ENCODE measurements around the gene BMERB1. TPM values are rescaled to one million over a fixed set of nuclear protein-coding genes. Genes with fewer than 3 reads are reported as not detected.

Gene BMERB1
- total and polyA plus RNA-seq, 8 donors: 4.6 to 99.5 (median 25.6) TPM

- DNase-seq: no peak
- intact Hi-C loops (cut with DNase I; ENCODE audit: low total_unique reads): no loop called here
- no peak for TF ChIP-seq CTCF (IDR thresholded peaks at IDR 0.05)
- TF ChIP-seq POLR2A (IDR thresholded peaks at IDR 0.05): no peak
- TF ChIP-seq EP300 (IDR thresholded peaks at IDR 0.05): no peak
- TF ChIP-seq POLR2AphosphoS5 (IDR thresholded peaks at IDR 0.05): no peak
- Histone ChIP-seq H3K4me1 (peaks cover 16 to 38% (median 23%) of the 10 kb centered on the region in 4 donors), H3K9me3 (peaks cover 0 to 4% (median 0%) of the 10 kb centered on the region in 4 donors), H3K27ac (no peak overlapping the region), H3K36me3 (peaks cover 0 to 9% (median 0%) of the 10 kb centered on the region in 4 donors), H3K4me3 (no peak overlapping the region), H3K27me3 (no peaks in the 10 kb centered on the region)
- WGBS, 5 donors: 81 to 98% (median 93%) methylated on average over 3 of the region's 3 CpGs
These were observed 9.9 kb downstream of the BMERB1 start for GRCh38 chr16:15444264-15444663.

DNA sequence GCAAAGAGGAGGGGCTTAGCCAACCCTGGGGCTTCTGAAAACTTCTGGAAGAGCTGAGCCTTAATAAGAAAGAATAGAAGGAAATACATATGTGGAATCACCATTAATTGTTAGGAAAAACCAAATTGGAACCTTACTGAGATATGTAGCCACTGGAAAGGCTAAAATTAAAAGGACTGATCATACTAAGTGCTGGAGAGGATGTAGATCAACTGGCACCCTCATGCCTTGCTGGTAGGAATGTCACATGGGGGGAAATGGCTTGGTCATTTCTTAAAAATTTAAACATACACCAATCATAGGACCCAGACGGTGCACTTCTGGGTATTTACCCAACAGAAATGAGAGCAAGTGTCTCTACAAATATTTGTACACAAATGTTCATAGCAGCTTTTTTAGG is 11.1 kb downstream of the BMERB1 start:
- Histone ChIP-seq H3K4me1 (peaks cover 16 to 26% (median 16%) of the 10 kb centered on the region in 4 donors), H3K36me3 (peaks cover 0 to 9% (median 0%) of the 10 kb centered on the region in 4 donors), H3K4me3 (no peak overlapping the region), H3K27ac (no peak overlapping the region), H3K9me3 (peaks cover 0 to 4% (median 0%) of the 10 kb centered on the region in 4 donors), H3K27me3 (no peaks in the 10 kb centered on the region)
- no peak for DNase-seq
- TF ChIP-seq CTCF (IDR thresholded peaks at IDR 0.05) (no peak), EP300 (IDR thresholded peaks at IDR 0.05) (no peak)
- WGBS, 5 donors: 76 to 89% (median 81%) methylated on average over 1 of the region's 1 CpG
- intact Hi-C loops (cut with DNase I; ENCODE audit: low total_unique reads): no loop called here

GRCh38 chr16:15446901-15447300 is 12.5 kb downstream of the BMERB1 start:
- TF ChIP-seq POLR2AphosphoS5 (IDR thresholded peaks at IDR 0.05): no peak
- no peak for TF ChIP-seq CTCF (IDR thresholded peaks at IDR 0.05)
- TF ChIP-seq POLR2A (IDR thresholded peaks at IDR 0.05): no peak
- no peak for TF ChIP-seq EP300 (IDR thresholded peaks at IDR 0.05)
- intact Hi-C loops (cut with DNase I; ENCODE audit: low total_unique reads): no loop called here
- Histone ChIP-seq H3K4me1 (peaks cover 3 to 18% (median 12%) of the 10 kb centered on the region in 4 donors), H3K27ac (no peak overlapping the region), H3K27me3 (no peaks in the 10 kb centered on the region), H3K4me3 (no peak overlapping the region), H3K36me3 (peaks cover 0 to 9% (median 0%) of the 10 kb centered on the region in 4 donors), H3K9me3 (peaks cover 0 to 4% (median 0%) of the 10 kb centered on the region in 4 donors)
- WGBS, 5 donors: 82 to 93% (median 90%) methylated on average over 5 of the region's 5 CpGs
- no peak for DNase-seq

DNA sequence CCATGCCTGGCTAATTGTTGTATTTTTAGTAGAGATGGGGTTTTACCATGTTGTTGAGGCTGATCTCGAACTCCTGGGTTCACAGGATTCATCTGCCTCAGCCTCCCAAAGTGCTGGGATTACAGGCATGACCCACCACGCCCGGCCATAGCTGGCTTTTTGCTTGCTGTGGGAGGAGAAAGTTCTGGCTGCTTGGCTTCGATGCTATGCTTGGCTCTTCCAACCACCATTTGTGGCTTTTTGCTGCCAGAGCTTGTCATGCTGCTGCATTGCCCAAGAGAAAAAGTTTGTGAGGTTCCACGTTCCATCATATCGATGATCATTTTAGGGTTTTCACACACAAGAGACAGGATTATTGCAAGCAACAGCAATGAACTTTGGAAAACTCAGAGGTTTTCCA is 16.2 kb downstream of the BMERB1 start:
- TF ChIP-seq CTCF (IDR thresholded peaks at IDR 0.05) (no peak), POLR2AphosphoS5 (IDR thresholded peaks at IDR 0.05) (no peak), POLR2A (IDR thresholded peaks at IDR 0.05) (no peak), EP300 (IDR thresholded peaks at IDR 0.05) (no peak)
- H3K4me1 ChIP-seq: peaks cover 8 to 24% (median 12%) of the 10 kb centered on the region in 4 donors
- no peak overlapping the region for H3K27ac ChIP-seq
- no peak for DNase-seq
- H3K36me3 ChIP-seq: peaks cover 0 to 9% (median 0%) of the 10 kb centered on the region in 4 donors
- WGBS, 5 donors: 73 to 81% (median 79%) methylated on average over 6 of the region's 6 CpGs
- H3K27me3 ChIP-seq: no peaks in the 10 kb centered on the region
- no peaks in the 10 kb centered on the region for H3K9me3 ChIP-seq
- intact Hi-C loops (cut with DNase I; ENCODE audit: low total_unique reads): no loop called here
- H3K4me3 ChIP-seq: no peak overlapping the region
